HepG2 (cell line): Measurements from ENCODE around the gene SMIM12. TPM values are rescaled to one million over a fixed set of nuclear protein-coding genes. Genes with fewer than 3 reads are reported as not detected.

Source experiments
- AGO1 ChIP-seq: fragments of 200-400 bp; formaldehyde crosslinking; IDR thresholded peaks from 2 replicates; pipeline ENCODE4 v1.6.1; 2017; ENCODE audit warnings: mild to moderate bottlenecking, low read depth, low read length, moderate library complexity; ENCODE audit not compliant: poor library complexity, severe bottlenecking
- FOXP1 ChIP-seq, 2 experiments: fragments of 450-650 bp in 1 of 2; IDR thresholded peaks; 2 replicates each; pipeline ENCODE4 v1.6.1; 2017 to 2018; ENCODE audit warnings: antibody characterized with exemption in 1 of 2
- GLI4 ChIP-seq: sonication (generic); formaldehyde crosslinking; IDR thresholded peaks from 2 replicates; pipeline ENCODE4 v1.5.1; 2020; ENCODE audit warnings: missing genetic modification reagents, mild to moderate bottlenecking, moderate library complexity, borderline replicate concordance
- HDAC2 ChIP-seq: sonication (generic); formaldehyde crosslinking; IDR thresholded peaks from 2 replicates; pipeline ENCODE4 v1.4.0; 2020; ENCODE audit warnings: missing genetic modification reagents
- HNRNPLL ChIP-seq: fragments of 200-400 bp; formaldehyde crosslinking; IDR thresholded peaks from 2 replicates; pipeline ENCODE4 v1.6.1; 2017; ENCODE audit warnings: mild to moderate bottlenecking, low read depth, low read length; ENCODE audit not compliant: poor library complexity, severe bottlenecking
- MAFG ChIP-seq: sonication (generic); formaldehyde crosslinking; IDR thresholded peaks from 2 replicates; pipeline ENCODE4 v1.5.1; 2020; ENCODE audit warnings: mild to moderate bottlenecking, missing genetic modification reagents
- MTF1 ChIP-seq: sonication (generic); formaldehyde crosslinking; IDR thresholded peaks from 2 replicates; pipeline ENCODE4 v1.5.0; 2020; ENCODE audit warnings: missing genetic modification reagents
- NBN ChIP-seq: fragments of 450-650 bp; conservative IDR thresholded peaks from 2 replicates; pipeline ENCODE4 v1.6.1; 2017
- RBM39 ChIP-seq: fragments of 200-400 bp; formaldehyde crosslinking; IDR thresholded peaks from one replicate; pipeline ENCODE4 v1.6.1; 2018; ENCODE audit warnings: antibody characterized with exemption, mild to moderate bottlenecking, low read depth, low read length; ENCODE audit not compliant: poor library complexity, severe bottlenecking
- TEAD3 ChIP-seq: optimal IDR thresholded peaks from 2 replicates; pipeline ENCODE3; 2016; ENCODE audit warnings: borderline replicate concordance
- TGIF2 ChIP-seq: IDR thresholded peaks from 2 replicates; pipeline ENCODE4 v1.6.1; 2016; ENCODE audit warnings: control low read depth, missing compliant biosample characterization
- YEATS4 ChIP-seq: sonication (generic); formaldehyde crosslinking; IDR thresholded peaks from 2 replicates; pipeline ENCODE4 v1.4.0; 2020; ENCODE audit warnings: missing genetic modification reagents, borderline replicate concordance
- YY1 ChIP-seq: IDR thresholded peaks from 2 replicates; pipeline ENCODE4 v1.6.1; 2011; ENCODE audit warnings: low read length, low read depth, moderate library complexity, mild to moderate bottlenecking; ENCODE audit not compliant: insufficient read depth, insufficient replicate concordance
- ZNF564 ChIP-seq: sonication (generic); formaldehyde crosslinking; IDR thresholded peaks from 2 replicates; pipeline ENCODE4 v1.8.1; 2023; ENCODE audit warnings: mild to moderate bottlenecking, missing genetic modification reagents
- polyA plus RNA-seq, 8 experiments: library from polyadenylated mRNA; depleted of rRNA in 3 of 8; stranded (reverse) in 7 of 8; unstranded in 1 of 8; fragments of >200 nt; fragmentation: Illumina TruSeq in 4 of 8; extraction: Trizol in 4 of 8; gene quantifications; 2 replicates each; pipeline versions ENCODE4 v1.2.1 to v1.2.3, GENCODE V29; 2011 to 2016; ENCODE audit warnings: low read depth in 4 of 8, missing spikeins in 1 of 8, mixed read lengths in 1 of 8; ENCODE audit not compliant: insufficient read depth in 1 of 8
- total RNA-seq, 5 experiments: library from RNA; depleted of rRNA; stranded (reverse); fragments of >200 nt; fragmentation: Illumina TruSeq; extraction: Trizol; gene quantifications; 2 replicates each; pipeline ENCODE4 v1.2.3, GENCODE V29; 2016; ENCODE audit warnings: low read depth in 1 of 5
- TF ChIP-seq, protein P1 (sequence below): sonication (generic); formaldehyde crosslinking; IDR thresholded peaks from 2 replicates; pipeline ENCODE4 v1.4.0; 2020; ENCODE audit warnings: mild to moderate bottlenecking, missing genetic modification reagents, borderline replicate concordance
- TF ChIP-seq, protein P2 (sequence below): IDR thresholded peaks from 2 replicates; pipeline ENCODE4 v1.6.1; 2012; ENCODE audit warnings: low read depth, low read length, improper control_type of control experiment
- TF ChIP-seq, protein P3 (sequence below): sonication (generic); formaldehyde crosslinking; IDR thresholded peaks from 2 replicates; pipeline ENCODE4 v1.8.0; 2022; ENCODE audit warnings: mild to moderate bottlenecking, missing genetic modification reagents, borderline replicate concordance

The SMIM12 gene
- total and polyA plus RNA-seq, 2 of the 13 experiments (the other 11 are each of a cell fraction or from before 2014, with no cell fraction given), result 20.1 to 41.3 TPM

DNA sequence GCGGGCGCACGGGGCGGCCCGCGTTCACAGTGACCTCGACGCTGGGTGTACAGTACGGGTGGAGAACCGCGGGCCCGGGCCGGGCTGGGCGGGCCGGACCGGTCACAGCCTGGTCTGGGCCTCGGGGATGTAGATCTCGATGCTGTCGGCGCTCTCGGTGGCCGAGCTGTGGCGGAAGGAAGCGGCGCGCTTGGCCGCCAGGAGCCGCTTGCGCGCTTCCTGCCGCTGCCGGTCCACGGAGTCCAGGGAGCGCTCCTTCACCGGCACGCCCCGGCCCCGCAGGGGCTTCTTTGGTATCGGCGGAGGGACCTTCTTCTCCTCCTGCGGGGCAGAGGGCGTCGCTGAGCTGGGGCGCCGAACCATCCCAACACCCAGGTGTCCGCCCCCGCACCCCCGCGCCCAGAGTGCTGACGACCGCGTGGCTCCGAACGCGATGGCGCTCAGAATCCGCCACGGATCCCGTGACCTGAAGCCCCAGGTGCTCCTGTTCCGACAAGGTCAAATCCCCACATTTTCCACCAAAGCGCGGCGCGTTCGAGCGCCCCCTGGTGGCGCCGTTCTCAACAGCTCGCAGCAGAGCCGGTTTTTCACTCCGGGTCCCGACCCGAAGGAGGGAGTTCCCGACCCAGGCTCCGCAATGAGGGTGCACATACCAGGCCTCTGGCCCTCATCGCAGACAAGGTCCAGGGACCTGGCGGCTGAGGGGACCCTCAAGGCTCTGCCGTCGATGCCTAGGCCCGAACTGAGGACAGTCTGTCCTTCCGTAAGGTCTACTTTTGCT is 6.6 kb upstream of the SMIM12 start (continued):
- TF ChIP-seq, protein P1, sequence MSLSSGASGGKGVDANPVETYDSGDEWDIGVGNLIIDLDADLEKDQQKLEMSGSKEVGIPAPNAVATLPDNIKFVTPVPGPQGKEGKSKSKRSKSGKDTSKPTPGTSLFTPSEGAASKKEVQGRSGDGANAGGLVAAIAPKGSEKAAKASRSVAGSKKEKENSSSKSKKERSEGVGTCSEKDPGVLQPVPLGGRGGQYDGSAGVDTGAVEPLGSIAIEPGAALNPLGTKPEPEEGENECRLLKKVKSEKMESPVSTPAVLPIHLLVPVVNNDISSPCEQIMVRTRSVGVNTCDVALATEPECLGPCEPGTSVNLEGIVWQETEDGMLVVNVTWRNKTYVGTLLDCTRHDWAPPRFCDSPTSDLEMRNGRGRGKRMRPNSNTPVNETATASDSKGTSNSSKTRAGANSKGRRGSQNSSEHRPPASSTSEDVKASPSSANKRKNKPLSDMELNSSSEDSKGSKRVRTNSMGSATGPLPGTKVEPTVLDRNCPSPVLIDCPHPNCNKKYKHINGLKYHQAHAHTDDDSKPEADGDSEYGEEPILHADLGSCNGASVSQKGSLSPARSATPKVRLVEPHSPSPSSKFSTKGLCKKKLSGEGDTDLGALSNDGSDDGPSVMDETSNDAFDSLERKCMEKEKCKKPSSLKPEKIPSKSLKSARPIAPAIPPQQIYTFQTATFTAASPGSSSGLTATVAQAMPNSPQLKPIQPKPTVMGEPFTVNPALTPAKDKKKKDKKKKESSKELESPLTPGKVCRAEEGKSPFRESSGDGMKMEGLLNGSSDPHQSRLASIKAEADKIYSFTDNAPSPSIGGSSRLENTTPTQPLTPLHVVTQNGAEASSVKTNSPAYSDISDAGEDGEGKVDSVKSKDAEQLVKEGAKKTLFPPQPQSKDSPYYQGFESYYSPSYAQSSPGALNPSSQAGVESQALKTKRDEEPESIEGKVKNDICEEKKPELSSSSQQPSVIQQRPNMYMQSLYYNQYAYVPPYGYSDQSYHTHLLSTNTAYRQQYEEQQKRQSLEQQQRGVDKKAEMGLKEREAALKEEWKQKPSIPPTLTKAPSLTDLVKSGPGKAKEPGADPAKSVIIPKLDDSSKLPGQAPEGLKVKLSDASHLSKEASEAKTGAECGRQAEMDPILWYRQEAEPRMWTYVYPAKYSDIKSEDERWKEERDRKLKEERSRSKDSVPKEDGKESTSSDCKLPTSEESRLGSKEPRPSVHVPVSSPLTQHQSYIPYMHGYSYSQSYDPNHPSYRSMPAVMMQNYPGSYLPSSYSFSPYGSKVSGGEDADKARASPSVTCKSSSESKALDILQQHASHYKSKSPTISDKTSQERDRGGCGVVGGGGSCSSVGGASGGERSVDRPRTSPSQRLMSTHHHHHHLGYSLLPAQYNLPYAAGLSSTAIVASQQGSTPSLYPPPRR (CRISPR knock-in tag), result 0 out of 2 replicates have a peak, but pooled peaks have one; percentile 24
- TF ChIP-seq NBN (no peak), YEATS4 (CRISPR knock-in tag) (peak; percentile 67; the same call in 1 of the 2 replicates), GLI4 (CRISPR knock-in tag) (no peak), RBM39 (no peak), YY1 (peak; percentile 42), HNRNPLL (peak; percentile 46), MAFG (CRISPR knock-in tag) (no peak), MTF1 (no peak), TGIF2 (CRISPR knock-in tag) (no peak), HDAC2 (CRISPR knock-in tag) (peak; percentile 32; the same call in 1 of the 2 replicates), ZNF564 (CRISPR knock-in tag) (no peak), AGO1 (no peak), FOXP1 (IDR thresholded peaks at IDR 0.05) (no peak), FOXP1 (CRISPR knock-in tag; IDR thresholded peaks at IDR 0.05) (no peak), TEAD3 (CRISPR knock-in tag) (peak; percentile 8)
- TF ChIP-seq, protein P2, sequence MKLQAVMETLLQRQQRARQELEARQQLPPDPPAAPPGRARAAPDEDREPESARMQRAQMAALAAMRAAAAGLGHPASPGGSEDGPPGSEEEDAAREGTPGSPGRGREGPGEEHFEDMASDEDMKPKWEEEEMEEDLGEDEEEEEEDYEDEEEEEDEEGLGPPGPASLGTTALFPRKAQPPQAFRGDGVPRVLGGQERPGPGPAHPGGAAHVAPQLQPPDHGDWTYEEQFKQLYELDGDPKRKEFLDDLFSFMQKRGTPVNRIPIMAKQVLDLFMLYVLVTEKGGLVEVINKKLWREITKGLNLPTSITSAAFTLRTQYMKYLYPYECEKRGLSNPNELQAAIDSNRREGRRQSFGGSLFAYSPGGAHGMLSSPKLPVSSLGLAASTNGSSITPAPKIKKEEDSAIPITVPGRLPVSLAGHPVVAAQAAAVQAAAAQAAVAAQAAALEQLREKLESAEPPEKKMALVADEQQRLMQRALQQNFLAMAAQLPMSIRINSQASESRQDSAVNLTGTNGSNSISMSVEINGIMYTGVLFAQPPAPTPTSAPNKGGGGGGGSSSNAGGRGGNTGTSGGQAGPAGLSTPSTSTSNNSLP, result no peak
- TF ChIP-seq, protein P3, sequence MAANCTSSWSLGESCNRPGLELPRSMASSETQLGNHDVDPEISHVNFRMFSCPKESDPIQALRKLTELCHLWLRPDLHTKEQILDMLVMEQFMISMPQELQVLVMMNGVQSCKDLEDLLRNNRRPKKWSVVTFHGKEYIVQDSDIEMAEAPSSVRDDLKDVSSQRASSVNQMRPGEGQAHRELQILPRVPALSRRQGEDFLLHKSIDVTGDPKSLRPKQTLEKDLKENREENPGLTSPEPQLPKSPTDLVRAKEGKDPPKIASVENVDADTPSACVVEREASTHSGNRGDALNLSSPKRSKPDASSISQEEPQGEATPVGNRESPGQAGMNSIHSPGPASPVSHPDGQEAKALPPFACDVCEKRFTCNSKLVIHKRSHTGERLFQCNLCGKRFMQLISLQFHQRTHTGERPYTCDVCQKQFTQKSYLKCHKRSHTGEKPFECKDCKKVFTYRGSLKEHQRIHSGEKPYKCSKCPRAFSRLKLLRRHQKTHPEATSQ (CRISPR knock-in tag), result no peak
